GM18868 (cell line): Measurements from ENCODE around the gene CHST15.

Experiments
- ATAC-seq: cut with Tn5 transposase; IDR thresholded peaks from one replicate; pipeline ENCODE4 v1.9.1; 2021; ENCODE audit warnings: mild to moderate bottlenecking, moderate library complexity; ENCODE audit not compliant: unreplicated experiment

CHST15 gene

GRCh38 chr10:124016804-124017375, 76.5 kb downstream of the CHST15 start:
- ATAC-seq, result no peak

GRCh38 chr10:124015991-124016390, 77.4 kb downstream of the CHST15 start:
- no peak for ATAC-seq

GRCh38 chr10:124014416-124015154, 78.8 kb downstream of the CHST15 start:
- no peak for ATAC-seq

GRCh38 chr10:124013916-124014315, 79.5 kb downstream of the CHST15 start:
- ATAC-seq, result no peak

- ATAC-seq, result no peak
These were observed 80.4 kb downstream of the CHST15 start for GRCh38 chr10:124012991-124013390.

GRCh38 chr10:124012583-124012982, 80.8 kb downstream of the CHST15 start:
- no peak for ATAC-seq

GRCh38 chr10:124012066-124012465, 81.3 kb downstream of the CHST15 start:
- ATAC-seq, result no peak

- ATAC-seq, result no peak
These were observed 81.9 kb downstream of the CHST15 start for GRCh38 chr10:124011464-124011863.

GRCh38 chr10:124010563-124011131, 82.8 kb downstream of the CHST15 start:
- ATAC-seq, result no peak

GRCh38 chr10:124010024-124010423, 83.4 kb downstream of the CHST15 start:
- ATAC-seq, result no peak

GRCh38 chr10:124009231-124010015, 84.0 kb downstream of the CHST15 start:
- no peak for ATAC-seq

- ATAC-seq, result no peak
These were observed 84.7 kb downstream of the CHST15 start for GRCh38 chr10:124008681-124009080.

GRCh38 chr10:124008187-124008586, 85.2 kb downstream of the CHST15 start:
- no peak for ATAC-seq

- ATAC-seq, result no peak
These were observed 85.6 kb downstream of the CHST15 start for GRCh38 chr10:124007773-124008145.

GRCh38 chr10:124007102-124007772, 86.2 kb downstream of the CHST15 start:
- no peak for ATAC-seq

GRCh38 chr10:124006526-124006925, 86.9 kb downstream of the CHST15 start:
- ATAC-seq, result no peak

GRCh38 chr10:124005991-124006392, 87.4 kb downstream of the CHST15 start:
- no peak for ATAC-seq

GRCh38 chr10:124005091-124005490, 88.3 kb downstream of the CHST15 start:
- no peak for ATAC-seq

- no peak for ATAC-seq
These were observed 88.8 kb downstream of the CHST15 start for GRCh38 chr10:124004663-124005004.

GRCh38 chr10:124003871-124004662, 89.3 kb downstream of the CHST15 start:
- ATAC-seq, result no peak
